HepG2 (cell line): Measurements from ENCODE around the gene KCNB1. TPM values are rescaled to one million over a fixed set of nuclear protein-coding genes. Genes with fewer than 3 reads are reported as not detected.

ENCODE experiments used
- FOXO1 ChIP-seq: sonication (generic); formaldehyde crosslinking; IDR thresholded peaks from 2 replicates; pipeline ENCODE4 v1.4.0; 2020; ENCODE audit warnings: missing genetic modification reagents
- HDAC2 ChIP-seq: sonication (generic); formaldehyde crosslinking; IDR thresholded peaks from 2 replicates; pipeline ENCODE4 v1.4.0; 2020; ENCODE audit warnings: missing genetic modification reagents
- HNF4A ChIP-seq: sonication (generic); formaldehyde crosslinking; IDR thresholded peaks from 2 replicates; pipeline ENCODE4 v1.4.0; 2020; ENCODE audit warnings: missing genetic modification reagents
- NFE2 ChIP-seq: sonication (generic); formaldehyde crosslinking; IDR thresholded peaks from 2 replicates; pipeline ENCODE4 v1.4.0; 2020; ENCODE audit warnings: missing genetic modification reagents
- REL ChIP-seq: sonication (generic); formaldehyde crosslinking; conservative IDR thresholded peaks from 2 replicates; pipeline ENCODE4 v1.8.0; 2022; ENCODE audit warnings: mild to moderate bottlenecking, missing genetic modification reagents, moderate library complexity
- SALL2 ChIP-seq: sonication (generic); formaldehyde crosslinking; IDR thresholded peaks from 2 replicates; pipeline ENCODE4 v1.8.1; 2023; ENCODE audit warnings: mild to moderate bottlenecking, missing genetic modification reagents, inconsistent platforms
- SP5 ChIP-seq: IDR thresholded peaks from 2 replicates; pipeline ENCODE4 v1.6.1; 2016; ENCODE audit warnings: low read depth, borderline replicate concordance
- SRF ChIP-seq: IDR thresholded peaks from 2 replicates; pipeline ENCODE4 v1.6.1; 2011; ENCODE audit warnings: mild to moderate bottlenecking, low read depth, low read length, moderate library complexity
- TBP ChIP-seq: sonication (generic); formaldehyde crosslinking; IDR thresholded peaks from 2 replicates; pipeline ENCODE4 v1.5.0; 2020; ENCODE audit warnings: missing genetic modification reagents
- ZNF30 ChIP-seq: sonication (generic); formaldehyde crosslinking; IDR thresholded peaks from 2 replicates; pipeline ENCODE4 v1.5.0; 2020; ENCODE audit warnings: mild to moderate bottlenecking, missing genetic modification reagents
- ZNF350 ChIP-seq: sonication (generic); formaldehyde crosslinking; IDR thresholded peaks from 2 replicates; pipeline ENCODE4 v1.4.0; 2020; ENCODE audit warnings: mild to moderate bottlenecking, low read depth, missing genetic modification reagents, borderline replicate concordance
- ZNF501 ChIP-seq: sonication (generic); formaldehyde crosslinking; IDR thresholded peaks from 2 replicates; pipeline ENCODE4 v1.5.1; 2020; ENCODE audit warnings: mild to moderate bottlenecking, moderate library complexity, missing genetic modification reagents
- ZNF577 ChIP-seq: sonication (generic); formaldehyde crosslinking; IDR thresholded peaks from 2 replicates; pipeline ENCODE4 v1.4.0; 2020; ENCODE audit warnings: mild to moderate bottlenecking, low read depth, missing genetic modification reagents, borderline replicate concordance
- ZNF768 ChIP-seq: sonication (generic); formaldehyde crosslinking; IDR thresholded peaks from 2 replicates; pipeline ENCODE4 v1.4.0; 2020; ENCODE audit warnings: missing genetic modification reagents
- ZSCAN22 ChIP-seq: sonication (generic); formaldehyde crosslinking; IDR thresholded peaks from 2 replicates; pipeline ENCODE4 v1.4.0; 2020; ENCODE audit warnings: mild to moderate bottlenecking, missing genetic modification reagents
- polyA plus RNA-seq, 8 experiments: library from polyadenylated mRNA; depleted of rRNA in 3 of 8; stranded (reverse) in 7 of 8; unstranded in 1 of 8; fragments of >200 nt; fragmentation: Illumina TruSeq in 4 of 8; extraction: Trizol in 4 of 8; gene quantifications; 2 replicates each; pipeline versions ENCODE4 v1.2.1 to v1.2.3, GENCODE V29; 2011 to 2016; ENCODE audit warnings: low read depth in 4 of 8, missing spikeins in 1 of 8, mixed read lengths in 1 of 8; ENCODE audit not compliant: insufficient read depth in 1 of 8
- total RNA-seq, 5 experiments: library from RNA; depleted of rRNA; stranded (reverse); fragments of >200 nt; fragmentation: Illumina TruSeq; extraction: Trizol; gene quantifications; 2 replicates each; pipeline ENCODE4 v1.2.3, GENCODE V29; 2016; ENCODE audit warnings: low read depth in 1 of 5
- TF ChIP-seq, protein P1 (sequence below): sonication (generic); formaldehyde crosslinking; IDR thresholded peaks from 2 replicates; pipeline ENCODE4 v1.5.0; 2020; ENCODE audit warnings: missing genetic modification reagents, mild to moderate bottlenecking, borderline replicate concordance
- TF ChIP-seq, protein P2 (sequence below): sonication (generic); formaldehyde crosslinking; IDR thresholded peaks from 2 replicates; pipeline ENCODE4 v1.4.0; 2020; ENCODE audit warnings: missing genetic modification reagents, borderline replicate concordance
- TF ChIP-seq, protein P3 (sequence below): sonication (generic); formaldehyde crosslinking; IDR thresholded peaks from 2 replicates; pipeline ENCODE4 v1.5.1; 2020; ENCODE audit warnings: missing genetic modification reagents, mild to moderate bottlenecking, borderline replicate concordance
- TF ChIP-seq, protein P4 (sequence below): sonication (generic); formaldehyde crosslinking; IDR thresholded peaks from 2 replicates; pipeline ENCODE4 v1.4.0; 2020; ENCODE audit warnings: missing genetic modification reagents; ENCODE audit errors: not compliant biosample characterization
- TF ChIP-seq, protein P5 (sequence below): IDR thresholded peaks from 2 replicates; pipeline ENCODE4 v1.6.1; 2016; ENCODE audit warnings: low read depth

KCNB1 gene
- total and polyA plus RNA-seq, 2 of the 13 experiments (the other 11 are each of a cell fraction or from before 2014, with no cell fraction given): 0.02 TPM; not detected in 1

DNA sequence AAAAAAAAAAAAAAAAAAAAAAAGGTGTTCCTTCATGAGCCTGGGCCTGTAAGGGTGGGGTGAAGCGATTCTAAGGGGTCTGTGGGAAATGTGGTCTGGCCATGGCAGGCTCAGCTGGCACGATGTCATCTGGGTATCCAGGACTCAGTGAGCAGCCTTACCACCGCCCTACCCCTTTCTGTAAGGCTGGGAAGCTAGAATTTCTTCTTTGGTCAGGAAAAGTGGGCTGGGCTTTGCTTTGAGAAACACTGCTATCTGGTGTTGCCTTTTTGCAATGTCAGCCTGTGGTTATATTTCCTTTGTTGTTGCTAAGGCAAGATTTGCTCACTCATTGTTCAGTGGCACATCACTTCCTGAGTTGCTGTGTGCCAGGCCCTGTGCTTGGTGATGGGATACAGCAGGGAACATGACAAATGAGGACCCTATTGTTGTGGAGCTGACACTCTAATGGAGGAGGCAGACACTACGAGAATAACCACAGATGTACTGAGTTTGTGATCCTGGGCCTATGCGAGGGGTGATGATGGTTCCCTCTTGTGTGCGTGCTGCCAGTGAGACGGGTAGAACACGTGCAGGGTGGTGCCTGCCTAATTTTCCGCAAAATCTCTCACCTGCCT lies 158.7 kb downstream of the KCNB1 start (continued):
- TF ChIP-seq SALL2 (no peak), REL (no peak), ZNF350 (CRISPR knock-in tag) (no peak), ZNF577 (CRISPR knock-in tag) (no peak), SP5 (CRISPR knock-in tag) (no peak), NFE2 (CRISPR knock-in tag) (peak; percentile 53; the same call in 1 of the 2 replicates), ZNF501 (CRISPR knock-in tag) (no peak), ZSCAN22 (CRISPR knock-in tag) (no peak), TBP (CRISPR knock-in tag) (no peak), ZNF768 (CRISPR knock-in tag) (no peak), SRF (no peak), HDAC2 (CRISPR knock-in tag) (no peak), FOXO1 (CRISPR knock-in tag) (no peak), ZNF30 (no peak), HNF4A (CRISPR knock-in tag) (no peak)
- TF ChIP-seq, protein P1, sequence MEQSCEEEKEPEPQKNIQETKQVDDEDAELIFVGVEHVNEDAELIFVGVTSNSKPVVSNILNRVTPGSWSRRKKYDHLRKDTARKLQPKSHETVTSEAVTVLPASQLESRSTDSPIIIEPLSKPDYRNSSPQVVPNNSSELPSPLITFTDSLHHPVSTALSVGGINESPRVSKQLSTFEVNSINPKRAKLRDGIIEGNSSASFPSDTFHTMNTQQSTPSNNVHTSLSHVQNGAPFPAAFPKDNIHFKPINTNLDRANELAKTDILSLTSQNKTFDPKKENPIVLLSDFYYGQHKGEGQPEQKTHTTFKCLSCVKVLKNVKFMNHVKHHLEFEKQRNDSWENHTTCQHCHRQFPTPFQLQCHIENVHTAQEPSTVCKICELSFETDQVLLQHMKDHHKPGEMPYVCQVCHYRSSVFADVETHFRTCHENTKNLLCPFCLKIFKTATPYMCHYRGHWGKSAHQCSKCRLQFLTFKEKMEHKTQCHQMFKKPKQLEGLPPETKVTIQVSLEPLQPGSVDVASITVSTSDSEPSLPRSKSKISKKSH (CRISPR knock-in tag): no peak
- TF ChIP-seq, protein P2, sequence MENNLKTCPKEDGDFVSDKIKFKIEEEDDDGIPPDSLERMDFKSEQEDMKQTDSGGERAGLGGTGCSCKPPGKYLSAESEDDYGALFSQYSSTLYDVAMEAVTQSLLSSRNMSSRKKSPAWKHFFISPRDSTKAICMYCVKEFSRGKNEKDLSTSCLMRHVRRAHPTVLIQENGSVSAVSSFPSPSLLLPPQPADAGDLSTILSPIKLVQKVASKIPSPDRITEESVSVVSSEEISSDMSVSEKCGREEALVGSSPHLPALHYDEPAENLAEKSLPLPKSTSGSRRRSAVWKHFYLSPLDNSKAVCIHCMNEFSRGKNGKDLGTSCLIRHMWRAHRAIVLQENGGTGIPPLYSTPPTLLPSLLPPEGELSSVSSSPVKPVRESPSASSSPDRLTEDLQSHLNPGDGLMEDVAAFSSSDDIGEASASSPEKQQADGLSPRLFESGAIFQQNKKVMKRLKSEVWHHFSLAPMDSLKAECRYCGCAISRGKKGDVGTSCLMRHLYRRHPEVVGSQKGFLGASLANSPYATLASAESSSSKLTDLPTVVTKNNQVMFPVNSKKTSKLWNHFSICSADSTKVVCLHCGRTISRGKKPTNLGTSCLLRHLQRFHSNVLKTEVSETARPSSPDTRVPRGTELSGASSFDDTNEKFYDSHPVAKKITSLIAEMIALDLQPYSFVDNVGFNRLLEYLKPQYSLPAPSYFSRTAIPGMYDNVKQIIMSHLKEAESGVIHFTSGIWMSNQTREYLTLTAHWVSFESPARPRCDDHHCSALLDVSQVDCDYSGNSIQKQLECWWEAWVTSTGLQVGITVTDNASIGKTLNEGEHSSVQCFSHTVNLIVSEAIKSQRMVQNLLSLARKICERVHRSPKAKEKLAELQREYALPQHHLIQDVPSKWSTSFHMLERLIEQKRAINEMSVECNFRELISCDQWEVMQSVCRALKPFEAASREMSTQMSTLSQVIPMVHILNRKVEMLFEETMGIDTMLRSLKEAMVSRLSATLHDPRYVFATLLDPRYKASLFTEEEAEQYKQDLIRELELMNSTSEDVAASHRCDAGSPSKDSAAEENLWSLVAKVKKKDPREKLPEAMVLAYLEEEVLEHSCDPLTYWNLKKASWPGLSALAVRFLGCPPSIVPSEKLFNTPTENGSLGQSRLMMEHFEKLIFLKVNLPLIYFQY (CRISPR knock-in tag): no peak
- TF ChIP-seq, protein P3, sequence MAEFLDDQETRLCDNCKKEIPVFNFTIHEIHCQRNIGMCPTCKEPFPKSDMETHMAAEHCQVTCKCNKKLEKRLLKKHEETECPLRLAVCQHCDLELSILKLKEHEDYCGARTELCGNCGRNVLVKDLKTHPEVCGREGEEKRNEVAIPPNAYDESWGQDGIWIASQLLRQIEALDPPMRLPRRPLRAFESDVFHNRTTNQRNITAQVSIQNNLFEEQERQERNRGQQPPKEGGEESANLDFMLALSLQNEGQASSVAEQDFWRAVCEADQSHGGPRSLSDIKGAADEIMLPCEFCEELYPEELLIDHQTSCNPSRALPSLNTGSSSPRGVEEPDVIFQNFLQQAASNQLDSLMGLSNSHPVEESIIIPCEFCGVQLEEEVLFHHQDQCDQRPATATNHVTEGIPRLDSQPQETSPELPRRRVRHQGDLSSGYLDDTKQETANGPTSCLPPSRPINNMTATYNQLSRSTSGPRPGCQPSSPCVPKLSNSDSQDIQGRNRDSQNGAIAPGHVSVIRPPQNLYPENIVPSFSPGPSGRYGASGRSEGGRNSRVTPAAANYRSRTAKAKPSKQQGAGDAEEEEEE (CRISPR knock-in tag): no peak
- TF ChIP-seq, protein P4, sequence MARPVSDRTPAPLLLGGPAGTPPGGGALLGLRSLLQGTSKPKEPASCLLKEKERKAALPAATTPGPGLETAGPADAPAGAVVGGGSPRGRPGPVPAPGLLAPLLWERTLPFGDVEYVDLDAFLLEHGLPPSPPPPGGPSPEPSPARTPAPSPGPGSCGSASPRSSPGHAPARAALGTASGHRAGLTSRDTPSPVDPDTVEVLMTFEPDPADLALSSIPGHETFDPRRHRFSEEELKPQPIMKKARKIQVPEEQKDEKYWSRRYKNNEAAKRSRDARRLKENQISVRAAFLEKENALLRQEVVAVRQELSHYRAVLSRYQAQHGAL (CRISPR knock-in tag): no peak
- TF ChIP-seq, protein P5, sequence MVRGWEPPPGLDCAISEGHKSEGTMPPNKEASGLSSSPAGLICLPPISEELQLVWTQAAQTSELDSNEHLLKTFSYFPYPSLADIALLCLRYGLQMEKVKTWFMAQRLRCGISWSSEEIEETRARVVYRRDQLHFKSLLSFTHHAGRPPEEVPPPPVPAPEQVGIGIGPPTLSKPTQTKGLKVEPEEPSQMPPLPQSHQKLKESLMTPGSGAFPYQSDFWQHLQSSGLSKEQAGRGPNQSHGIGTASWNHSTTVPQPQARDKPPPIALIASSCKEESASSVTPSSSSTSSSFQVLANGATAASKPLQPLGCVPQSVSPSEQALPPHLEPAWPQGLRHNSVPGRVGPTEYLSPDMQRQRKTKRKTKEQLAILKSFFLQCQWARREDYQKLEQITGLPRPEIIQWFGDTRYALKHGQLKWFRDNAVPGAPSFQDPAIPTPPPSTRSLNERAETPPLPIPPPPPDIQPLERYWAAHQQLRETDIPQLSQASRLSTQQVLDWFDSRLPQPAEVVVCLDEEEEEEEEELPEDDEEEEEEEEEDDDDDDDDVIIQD (CRISPR knock-in tag): no peak
